Fibroblast of skin of back (primary cell): ENCODE data around the gene PLCB1.
"Not testable (repeated sequence)": the region's sequence is repeated elsewhere in the genome, so short reads cannot be mapped to it uniquely, and the experiment has no call there.

Experiments used
- DNase-seq: peaks from one replicate; pipeline ENCODE4 v3.0.0-alpha.2; 2013

The PLCB1 gene

DNA sequence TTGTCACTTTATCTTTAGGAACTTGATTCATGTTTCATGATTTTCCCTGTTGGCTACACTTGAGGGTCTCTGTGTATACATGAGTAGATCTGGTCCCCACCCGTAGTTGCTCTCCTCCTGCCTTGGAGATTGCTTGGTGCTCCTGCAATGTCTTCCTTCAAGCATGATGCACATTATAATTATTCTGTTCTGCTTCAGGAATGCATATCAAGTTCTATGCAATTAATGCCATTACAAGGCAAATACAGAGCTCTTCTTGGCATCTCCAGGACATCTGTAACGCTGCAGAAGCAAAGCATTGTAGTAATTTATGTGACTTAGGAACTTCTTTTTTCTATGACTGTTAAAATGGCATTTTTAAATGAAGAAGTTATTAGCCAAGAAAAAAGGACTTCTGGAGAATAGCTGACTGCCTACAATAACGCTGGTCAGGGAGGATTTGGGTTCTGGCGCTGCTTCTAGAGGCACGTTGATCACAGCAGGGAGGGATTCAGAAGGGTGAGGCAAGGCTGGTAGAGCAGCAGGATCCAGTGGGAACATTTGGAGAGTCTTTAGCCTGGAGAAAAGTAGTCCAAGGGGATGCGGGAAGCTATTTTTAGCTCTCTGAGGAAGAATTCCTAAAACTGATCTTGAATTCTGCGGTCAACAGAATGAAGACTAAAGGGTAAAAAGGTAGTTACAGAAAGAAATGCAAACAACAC is 203.6 kb downstream of the PLCB1 start:
- DNase-seq: no peak

DNA sequence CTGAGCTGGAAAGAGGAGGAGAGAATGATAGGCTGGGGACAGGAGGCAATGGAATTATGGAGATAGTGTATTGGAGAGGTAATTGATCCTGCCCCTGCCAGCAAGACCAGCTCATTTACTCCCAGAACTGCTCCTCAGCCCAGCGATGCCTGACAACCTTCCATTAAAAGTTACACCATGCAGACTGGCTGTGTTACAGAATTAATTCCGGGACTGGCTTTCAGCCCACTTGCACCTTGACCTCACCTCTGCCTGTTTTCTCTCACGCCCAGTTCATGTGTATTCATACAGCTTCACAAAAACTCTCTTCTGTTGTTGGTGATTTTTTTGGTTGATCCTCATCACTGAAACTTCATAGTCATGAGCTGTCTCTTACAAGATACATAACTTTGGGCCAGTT is 207.3 kb downstream of the PLCB1 start:
- no peak for DNase-seq

DNA sequence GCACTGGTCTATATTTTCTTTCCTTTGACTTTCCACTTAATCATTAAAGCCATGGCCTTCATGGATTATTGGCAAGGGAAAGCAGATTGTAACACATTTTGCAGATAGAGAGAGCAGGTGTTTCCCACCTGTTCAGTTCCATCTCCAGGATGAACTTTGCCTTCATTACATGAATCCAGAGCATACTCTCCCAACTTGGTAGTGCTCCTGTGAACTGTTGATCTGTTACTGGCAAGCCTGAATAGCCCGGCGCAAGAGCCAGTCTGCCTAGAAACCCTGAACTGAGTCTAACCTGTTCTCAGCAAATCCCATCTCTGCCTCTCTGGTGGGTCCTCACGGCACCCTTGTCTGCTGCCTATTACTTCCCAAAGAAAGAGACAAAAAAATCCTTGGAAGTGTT is 210.3 kb downstream of the PLCB1 start:
- no peak for DNase-seq

DNA sequence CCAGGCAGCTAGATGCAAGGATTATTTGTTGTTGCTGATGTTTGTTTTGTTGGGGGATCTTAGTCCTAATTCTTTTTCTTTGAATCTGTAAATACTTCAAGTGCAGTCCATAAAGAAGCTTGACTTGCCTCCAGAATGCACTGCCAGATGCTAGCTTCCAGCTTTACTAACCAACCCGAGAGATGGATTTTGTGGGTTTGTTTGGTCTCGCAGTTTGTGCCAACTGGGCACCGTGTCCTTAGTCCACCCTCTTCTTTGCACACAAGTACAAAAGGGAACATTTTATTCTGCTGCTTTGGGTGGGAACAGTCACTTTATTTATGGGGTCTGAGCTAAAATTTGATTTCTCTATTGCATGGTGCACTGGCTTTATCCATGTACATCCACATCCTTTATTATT is 212.0 kb downstream of the PLCB1 start:
- DNase-seq: no peak

DNA sequence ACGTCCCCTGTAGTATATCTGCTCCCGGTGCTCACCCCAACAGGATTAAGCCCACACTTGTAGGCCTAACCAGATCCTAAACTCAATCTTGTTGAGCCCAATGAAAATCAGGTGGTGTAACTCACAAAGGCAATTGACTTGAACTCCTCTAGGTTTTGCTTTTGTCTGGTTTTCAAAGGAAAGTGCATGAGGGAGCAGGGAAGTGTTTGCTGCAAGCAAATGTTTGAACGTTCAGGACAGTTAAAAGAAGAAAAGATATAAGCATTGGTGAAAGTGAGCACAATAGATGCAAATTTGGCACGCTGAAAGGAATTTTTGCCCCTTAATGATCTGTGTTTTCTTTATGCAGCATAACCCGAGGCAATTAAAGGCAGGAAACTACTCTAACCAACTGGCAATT is 212.6 kb downstream of the PLCB1 start:
- no peak for DNase-seq

DNA sequence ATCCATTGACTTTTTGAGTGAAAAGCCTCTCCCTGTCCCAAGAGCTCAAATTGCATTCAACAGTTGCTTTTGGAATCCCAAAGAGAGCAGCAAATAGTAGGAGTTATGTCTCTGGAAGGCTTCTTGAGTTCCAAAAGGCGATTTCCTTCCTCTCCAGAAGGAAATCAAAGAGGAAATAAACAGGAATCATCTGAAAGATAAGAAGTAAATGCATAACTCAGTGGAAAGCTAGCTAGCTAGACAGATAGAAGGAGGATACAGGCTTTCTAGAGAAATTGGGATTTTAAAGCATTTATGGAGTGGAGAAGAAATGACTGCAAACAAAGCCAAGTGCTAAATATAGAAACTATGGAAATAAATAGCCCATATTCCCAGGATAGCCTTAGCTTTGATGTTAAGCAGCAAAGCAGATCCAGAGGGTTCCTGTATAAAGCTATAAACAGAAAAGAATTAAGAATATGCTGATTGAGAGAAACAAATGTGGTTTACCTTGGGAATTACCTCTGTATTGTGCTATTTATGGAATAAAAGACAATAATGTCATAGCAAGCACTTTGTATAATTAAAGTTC is 214.7 kb downstream of the PLCB1 start:
- DNase-seq: no peak

DNA sequence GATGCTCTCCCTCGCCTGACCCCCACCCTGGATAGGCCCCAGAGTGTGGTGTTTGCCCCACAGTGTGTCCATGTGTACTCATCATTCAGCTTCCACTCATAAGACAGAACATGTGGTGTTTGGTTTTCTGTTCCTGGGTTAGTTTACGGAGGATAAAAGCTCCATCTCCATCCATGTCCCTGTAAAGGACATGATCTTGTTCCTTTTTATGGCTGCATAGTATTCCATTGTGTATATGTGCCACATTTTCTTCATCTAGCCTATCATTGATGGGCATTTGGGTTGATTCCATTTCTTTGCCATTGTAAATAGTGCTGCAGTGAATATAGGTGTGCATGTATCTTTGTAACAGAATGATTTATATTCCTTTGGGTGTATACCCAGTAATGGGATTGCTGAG is 218.2 kb downstream of the PLCB1 start:
- DNase-seq: not testable (repeated sequence)

DNA sequence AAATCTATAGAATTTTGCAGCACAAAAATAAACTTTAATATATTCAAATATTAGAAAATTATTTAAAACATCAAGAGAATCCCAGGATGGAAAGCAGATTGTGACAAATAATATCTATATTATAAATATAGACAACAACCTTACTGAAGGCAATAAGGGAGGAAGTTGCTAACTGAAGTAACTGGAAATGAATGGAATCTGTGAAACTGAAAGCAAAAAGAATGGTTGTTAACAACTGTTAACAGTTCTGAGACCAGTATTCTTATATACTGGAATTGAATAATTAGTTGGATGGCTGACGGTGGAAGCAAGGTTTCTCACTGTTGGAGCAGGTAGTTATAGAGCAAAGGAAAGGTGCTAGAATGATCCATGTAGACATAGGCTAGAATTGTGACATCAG is 220.4 kb downstream of the PLCB1 start:
- DNase-seq: no peak

DNA sequence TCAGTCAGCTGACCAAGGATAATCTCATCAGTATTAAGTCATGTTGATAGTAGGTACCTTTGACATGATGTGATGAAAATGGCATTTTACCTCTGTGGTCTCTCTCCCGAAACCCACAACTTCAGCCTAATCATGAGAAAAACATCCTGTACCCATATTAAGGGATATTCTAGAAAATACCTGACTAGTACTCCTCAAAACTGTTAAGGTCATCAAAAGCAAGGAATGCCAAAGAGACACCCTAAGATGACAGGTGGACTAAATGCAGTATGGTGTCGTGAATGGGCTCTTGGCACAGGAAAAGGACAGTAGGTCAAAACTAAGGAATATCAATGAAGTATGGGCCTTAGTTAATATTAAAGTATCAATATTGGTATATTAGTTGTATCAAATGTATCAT is 221.4 kb downstream of the PLCB1 start:
- no peak for DNase-seq

DNA sequence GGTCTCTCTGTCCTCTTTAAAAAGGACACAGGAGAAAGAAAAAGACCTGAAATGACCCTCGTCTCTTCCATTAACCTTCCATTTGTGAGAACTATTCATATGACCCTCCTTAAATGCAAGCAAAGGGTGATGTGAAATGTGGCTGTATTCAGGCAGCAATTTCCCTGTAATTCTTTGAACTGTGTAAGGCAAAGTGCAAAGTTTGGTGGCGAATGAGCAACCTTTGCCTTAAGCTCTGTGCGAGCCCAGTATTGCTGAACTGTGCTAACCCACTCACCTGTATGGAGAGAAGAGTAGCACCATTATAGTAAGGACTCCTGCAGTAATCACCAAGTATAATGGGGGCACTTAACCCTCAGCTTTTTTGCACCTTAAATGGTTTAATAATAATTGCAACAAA is 223.4 kb downstream of the PLCB1 start:
- no peak for DNase-seq

DNA sequence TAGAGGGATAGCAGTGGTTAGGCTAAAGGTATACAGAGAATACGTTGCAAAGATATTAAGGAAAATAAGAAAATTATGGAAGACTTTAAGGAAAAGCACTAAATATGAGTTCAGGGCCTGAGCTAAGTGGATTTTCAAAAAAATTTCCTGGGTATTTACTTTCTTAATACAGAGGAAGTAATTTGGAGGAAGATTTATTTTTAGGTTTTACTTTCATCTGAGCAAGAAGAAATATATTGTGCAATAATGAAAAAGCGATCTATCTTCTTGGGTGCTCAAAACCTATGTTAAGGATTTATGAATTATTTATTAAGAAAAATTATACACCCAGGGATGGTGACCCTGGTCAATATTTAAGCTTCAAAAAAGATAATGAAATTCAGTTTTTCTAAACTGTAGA is 224.7 kb downstream of the PLCB1 start:
- no peak for DNase-seq

DNA sequence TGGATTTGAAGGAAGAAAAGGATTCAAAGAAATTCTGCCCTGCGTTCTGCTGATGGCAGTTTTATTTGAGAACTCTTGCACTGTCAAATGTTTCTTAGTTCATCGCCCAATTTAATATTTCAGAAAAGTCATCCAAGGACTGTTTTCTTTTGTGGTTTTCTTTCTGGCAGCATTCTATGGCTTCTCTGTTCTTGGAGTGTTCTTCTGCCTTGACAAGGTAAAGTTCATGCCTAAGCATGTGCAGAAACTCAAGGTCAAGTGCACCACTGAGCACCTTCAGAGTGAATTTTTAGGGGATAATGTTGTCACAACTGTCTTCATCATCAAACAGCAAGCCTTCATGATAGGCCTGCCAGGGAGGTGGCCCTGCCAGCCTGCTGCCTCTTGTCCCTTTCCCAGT is 225.6 kb downstream of the PLCB1 start:
- no peak for DNase-seq

DNA sequence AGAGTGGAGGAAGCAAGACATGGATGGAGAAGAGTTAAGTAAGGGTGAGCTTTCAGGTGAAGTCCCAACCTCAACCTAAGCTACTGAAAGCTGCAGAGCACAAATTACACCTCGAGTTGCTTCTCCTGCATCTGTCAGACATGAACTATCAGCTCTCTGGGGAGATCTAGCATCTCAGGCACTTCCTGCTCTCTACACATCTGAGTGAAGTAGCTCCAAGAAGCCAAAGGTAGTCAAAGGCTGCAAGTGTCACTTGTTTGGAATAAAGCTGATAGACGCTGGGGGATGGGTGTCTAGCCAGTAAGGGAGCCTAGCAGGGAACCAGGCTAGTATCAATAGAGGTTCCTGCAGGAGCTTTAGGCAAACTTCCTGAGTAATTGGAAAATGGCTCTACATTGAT is 228.0 kb downstream of the PLCB1 start:
- DNase-seq: peak; percentile 12

DNA sequence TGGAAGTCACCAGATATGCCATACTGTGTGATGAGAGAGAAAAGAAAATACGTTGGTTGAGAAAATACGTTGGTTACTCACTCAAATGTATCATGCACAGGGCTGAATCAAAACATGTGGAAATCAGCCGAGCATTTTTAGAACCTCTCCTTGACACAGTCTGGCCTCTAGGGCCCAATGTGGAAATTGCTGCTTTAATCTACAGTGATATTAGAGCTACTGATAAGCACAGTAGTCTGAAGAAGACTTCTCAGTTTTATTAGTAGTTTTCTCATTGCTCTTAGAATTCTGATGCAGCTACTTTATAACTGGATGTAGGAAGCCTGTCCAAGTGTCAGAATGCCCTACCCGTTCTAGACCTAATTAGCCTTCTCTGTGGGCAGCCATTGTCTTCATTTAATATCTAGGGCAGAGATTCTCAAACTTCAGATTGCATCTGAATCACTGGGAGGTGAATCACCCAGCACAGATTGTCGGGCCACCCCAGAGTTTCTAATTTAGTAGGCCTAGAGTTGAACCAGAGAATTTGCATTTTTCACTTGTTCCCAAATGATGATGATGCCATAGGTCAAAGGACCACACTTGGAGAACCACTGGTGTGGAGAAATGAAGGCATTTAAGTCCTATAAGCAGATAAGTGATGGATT is 229.1 kb downstream of the PLCB1 start:
- DNase-seq: peak; percentile 64

DNA sequence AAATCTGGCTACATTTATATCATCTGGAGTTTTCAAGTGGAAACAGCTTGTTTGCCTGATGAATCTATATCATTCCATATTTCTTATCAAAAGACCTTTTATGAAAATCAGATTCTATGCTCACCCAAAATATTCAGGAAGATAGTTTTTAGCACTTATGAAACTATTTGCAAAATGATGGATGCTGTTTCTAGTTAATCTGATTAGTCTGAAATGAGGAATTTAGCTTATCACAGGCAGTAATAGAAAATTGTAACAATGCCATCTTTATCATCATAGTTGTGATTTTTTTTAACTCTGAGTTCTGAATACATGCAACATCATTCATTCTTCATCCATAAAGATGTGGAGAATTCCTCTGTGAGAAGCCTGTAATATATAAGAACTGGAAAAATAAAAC is 229.7 kb downstream of the PLCB1 start:
- DNase-seq: no peak

DNA sequence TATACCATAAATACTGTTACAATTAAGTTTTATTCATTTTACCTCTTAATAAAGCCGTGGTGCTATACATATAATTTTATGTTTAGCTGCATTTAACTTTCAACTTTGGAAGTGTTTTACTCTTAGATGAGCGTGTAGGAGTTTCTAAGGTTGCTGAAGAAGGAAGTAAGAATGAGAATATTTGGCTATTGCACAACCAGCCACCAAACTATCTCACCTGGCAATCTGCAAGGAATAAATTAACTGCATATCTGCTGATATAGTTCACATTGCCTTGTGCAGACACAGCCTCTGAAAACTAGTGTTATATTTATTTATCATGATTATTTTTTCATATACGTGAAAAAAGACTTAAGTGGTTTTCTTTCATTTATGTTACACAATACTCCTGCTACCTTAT is 230.4 kb downstream of the PLCB1 start:
- no peak for DNase-seq

DNA sequence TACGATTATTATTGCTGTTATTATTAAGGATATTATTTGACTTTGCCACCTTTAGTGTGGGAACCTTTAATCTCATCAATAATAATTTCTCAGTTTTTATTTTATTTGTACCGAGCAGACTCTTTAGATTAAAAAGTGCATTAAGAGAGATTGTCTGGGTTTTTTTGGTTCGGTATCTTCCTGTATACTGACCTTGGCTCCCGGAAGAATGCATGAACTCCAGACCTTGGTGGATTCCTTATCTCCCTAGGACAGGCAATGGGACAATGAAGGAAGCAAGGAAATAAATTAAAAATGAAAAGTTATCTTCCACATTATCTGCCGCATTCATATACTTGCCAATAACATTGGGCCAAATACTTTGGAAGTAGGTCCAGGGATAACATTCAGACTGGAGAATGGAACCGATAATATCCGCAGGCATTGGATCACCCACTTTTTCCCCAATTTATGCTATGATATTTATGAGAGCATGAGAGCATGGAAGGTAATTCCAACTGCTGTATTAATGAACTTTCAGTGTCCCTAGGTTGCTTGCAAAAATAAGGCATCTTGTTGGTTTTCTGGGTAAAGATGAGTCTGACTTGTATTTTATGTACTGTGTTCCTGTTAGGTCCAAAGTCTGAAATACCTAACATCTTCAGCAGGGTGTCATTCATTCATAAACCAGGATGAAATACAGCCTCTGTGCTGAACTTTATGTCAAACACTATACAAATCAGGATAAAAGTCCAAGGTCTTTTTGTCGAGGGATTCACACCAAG is 232.1 kb downstream of the PLCB1 start:
- no peak for DNase-seq

DNA sequence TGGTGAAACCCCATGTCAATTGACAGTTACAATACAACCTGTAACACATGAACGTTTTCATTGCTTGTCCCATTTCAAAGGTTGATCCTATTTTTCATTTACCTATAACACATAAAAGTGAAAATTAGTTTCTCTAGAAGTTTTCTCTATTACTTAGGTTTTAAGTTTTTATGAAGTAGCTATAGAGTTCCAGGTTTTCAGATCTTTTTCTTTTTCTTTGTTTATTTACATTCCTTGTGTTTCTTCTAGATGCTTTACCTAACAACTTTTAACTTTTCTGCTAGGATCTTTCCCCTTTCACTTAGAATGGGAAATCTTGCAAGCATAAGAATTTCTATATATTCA is 232.6 kb downstream of the PLCB1 start:
- DNase-seq: no peak

DNA sequence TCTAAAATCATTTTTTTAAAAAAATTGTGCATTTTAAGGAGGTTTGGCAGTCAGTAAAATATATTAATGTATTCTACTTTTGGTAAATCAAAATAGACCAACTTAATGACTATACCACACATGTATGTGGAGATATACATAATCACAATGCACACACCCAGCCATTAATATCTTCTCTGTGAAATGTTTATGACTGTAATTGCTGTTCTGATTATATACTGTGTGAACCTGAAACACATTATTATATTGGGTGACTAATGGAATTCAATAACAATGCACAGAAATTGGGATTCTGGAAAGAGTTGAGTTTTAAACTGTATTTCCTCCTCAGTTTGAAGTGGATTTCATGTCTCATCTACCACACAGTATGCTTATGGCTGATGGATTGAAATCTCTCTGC is 233.6 kb downstream of the PLCB1 start:
- no peak for DNase-seq

DNA sequence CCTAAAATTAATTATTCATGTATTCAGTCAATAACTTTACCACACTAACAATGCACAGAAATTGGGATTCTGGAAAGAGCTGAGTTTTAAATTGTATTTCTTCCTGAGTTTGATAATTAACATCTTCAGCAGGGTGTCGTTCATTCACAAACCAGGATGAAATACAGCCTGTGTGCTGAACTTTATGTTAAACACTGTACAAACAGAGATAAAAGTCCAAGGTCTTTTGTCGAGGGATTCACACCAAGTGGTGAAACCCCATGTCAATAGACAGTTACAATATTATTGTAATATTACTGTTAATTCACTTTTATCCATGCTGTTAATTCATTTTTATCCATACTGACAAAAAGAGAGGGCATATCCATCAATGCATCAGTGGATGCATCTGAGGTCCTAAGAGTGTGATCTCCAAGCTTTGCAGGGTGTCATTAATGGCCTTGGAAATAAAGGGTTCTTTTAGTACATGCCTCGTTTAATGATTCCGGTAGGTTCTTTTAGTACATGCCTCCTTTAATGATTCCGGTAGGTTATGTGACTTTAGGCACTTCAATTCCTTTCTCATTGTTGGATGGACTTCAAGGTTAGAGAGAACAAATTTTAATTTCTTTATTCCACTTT is 234.3 kb downstream of the PLCB1 start:
- DNase-seq: no peak

DNA sequence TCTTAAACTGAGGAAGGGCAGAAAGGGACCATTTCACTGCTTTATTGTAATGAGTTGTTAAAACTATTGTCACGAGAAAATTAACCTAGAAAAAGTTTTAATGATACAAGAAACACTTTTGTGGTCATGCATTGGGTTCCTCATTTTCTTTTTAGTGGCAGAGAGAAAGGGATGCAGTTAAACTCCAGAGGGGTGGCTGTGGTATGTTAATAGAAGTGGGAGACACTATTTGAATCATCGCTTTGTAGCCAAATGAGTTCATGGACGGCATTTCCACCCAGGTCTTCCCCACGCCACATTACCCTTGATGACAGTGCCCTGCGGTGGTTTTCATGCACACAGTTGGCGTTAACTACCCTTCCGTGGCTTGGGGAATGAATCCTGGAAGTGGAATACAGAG is 235.6 kb downstream of the PLCB1 start:
- no peak for DNase-seq

DNA sequence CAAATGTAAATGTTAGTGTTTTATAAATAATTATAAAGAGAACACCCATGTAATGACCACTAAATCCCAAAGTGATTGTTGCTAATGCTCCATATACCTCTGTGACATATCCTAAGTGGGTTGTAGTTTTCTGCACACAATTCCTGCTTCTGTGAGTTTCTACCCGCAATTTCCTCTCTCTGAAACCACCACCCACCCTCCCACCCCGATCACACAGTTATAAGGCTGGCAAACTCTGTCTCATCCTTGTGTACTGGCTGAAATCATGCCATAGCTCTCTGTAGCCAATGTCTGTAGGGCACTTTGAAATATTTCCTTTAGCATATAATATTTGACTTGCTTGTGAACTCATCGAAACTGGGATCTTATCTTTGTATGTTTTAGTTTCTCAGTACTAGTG is 236.6 kb downstream of the PLCB1 start:
- no peak for DNase-seq

DNA sequence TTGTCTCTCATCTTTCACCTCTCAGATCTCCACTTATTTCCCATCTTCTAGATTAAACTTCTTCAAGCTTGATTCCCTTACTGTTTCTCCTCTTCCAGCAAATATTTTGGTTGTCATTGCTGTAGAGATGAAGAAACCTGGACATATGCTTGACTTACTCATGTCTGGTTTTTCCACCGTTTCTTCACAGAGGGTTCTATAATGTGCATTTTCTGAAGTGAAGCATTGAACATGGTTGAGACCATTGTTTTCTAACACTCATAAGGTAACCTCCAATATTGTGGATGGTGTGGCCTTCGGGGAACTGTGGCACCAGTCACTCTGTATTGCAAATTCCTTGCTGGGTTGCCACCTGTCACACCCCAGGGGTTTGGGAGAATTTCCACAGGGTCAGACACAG is 237.2 kb downstream of the PLCB1 start:
- no peak for DNase-seq
